OCI-M2 (cell line): ENCODE results near the gene CD226.

Experiments used
- DNase-seq: peaks from one replicate; lab custom pipeline; 2025; ENCODE audit not compliant: unreplicated experiment; lab: John Stamatoyannopoulos, UW

Gene CD226

GRCh38 chr18:69820538-69820937 lies 127.1 kb downstream of the CD226 start:
- no peak for DNase-seq

- DNase-seq = no peak
Observed at GRCh38 chr18:69819460-69819859, 128.2 kb downstream of the CD226 start.

DNA sequence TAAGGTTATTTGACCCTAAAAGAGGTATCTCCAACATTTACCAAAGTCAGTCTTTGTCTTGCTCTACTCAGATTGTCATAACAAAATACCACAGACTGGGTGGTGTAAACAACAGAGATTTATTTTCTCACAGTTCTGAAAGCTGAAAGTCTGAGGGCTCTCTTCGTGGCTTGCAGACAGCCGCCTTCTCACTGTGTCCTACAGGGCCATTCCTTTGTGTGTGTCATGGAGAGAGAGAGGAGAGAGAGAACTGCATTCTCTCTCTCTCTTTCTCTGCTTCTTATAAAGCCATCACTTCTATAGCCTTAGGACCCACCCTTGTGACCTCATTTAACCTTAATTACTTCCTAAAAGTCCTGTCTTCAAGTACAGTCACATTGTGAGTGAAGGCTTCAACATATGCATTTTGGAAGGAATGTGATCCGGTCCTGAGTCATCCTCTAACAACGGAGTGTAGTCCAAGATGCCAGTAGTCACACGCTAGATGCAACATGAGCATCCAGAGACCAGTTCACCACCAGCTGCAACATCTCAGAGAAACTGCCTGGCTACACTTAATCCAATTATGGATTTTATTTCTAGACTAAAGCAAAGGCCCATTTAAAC lies 130.2 kb downstream of the CD226 start:
- no peak for DNase-seq

DNA sequence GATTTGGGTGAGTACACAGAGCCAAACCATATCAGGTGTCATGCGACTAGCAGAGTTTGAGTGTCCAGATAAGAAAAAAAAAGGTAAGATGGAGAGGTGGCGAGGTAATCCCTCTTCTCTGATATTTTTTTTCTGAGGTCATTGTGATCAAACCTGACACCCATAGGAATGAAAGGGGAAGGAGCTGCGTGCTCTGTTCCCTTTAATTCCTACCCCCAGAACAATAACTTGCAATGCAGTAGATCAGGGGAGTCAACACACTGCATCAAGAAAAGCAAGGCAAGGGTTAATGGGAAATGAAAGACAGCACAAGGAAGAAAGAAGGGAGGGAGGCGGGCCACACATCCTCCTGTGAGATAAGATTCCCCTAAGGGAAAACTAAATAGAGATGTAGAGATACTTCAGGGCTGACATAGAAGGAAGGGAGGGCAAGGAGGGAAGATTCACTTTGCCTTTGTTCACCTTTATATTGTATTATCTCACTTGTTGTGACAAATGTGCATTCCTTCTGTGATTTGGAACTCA lies 132.8 kb downstream of the CD226 start:
- DNase-seq = no peak

- no peak for DNase-seq
Observed at GRCh38 chr18:69813559-69813958, 134.1 kb downstream of the CD226 start.

DNA sequence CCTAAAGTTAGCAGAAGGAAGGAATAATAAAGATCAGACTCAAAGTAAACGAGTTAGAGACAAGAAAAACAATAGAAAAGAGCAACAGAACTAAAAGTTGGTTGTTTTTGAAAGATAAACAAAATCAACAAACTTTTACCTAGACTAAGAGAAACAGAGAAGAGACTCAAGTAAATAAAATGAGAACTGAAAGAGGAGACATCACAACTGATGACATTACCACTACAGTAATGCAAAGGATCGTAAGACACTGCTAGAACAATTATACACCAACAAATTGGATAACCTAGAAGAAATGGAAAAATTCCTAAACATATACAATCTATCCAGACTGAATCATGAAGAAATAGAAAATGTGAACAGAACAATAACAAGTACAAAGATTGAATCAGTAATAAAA lies 139.3 kb downstream of the CD226 start:
- DNase-seq = no peak

- no peak for DNase-seq
Observed at GRCh38 chr18:69804776-69805501, 142.7 kb downstream of the CD226 start.
